Esophagus squamous epithelium (tissue), 5 donors: Measurements from ENCODE around the gene VARS2. TPM values are rescaled to one million over a fixed set of nuclear protein-coding genes. Genes with fewer than 3 reads are reported as not detected.
"Not testable (repeated sequence)": the region's sequence is repeated elsewhere in the genome, so short reads cannot be mapped to it uniquely, and the experiment has no call there.

Source experiments
- DNase-seq: peaks from one replicate; lab custom pipeline; 2025; lab: John Stamatoyannopoulos, UW
- H3K27ac ChIP-seq, 4 donors: fragments of 200-600 bp; sonication (generic); one replicate each; pipeline ENCODE4 v1.5.1; 2016 to 2019; ENCODE audit warnings: mild to moderate bottlenecking in 1 of 4
- H3K27me3 ChIP-seq, 4 donors: fragments of 200-600 bp; sonication (generic); 1 replicate in 3 of 4; 2 replicates in 1 of 4; pipeline versions ENCODE4 v1.5.1 to v1.6.0; 2017 to 2021; ENCODE audit warnings: antibody characterized with exemption in 1 of 4
- H3K36me3 ChIP-seq, 3 donors: fragments of 200-600 bp; sonication (generic); one replicate each; pipeline ENCODE4 v1.5.1; 2016 to 2019
- H3K4me1 ChIP-seq, 3 donors: fragments of 200-600 bp; sonication (generic); one replicate each; pipeline ENCODE4 v1.5.1; 2017 to 2019
- H3K4me3 ChIP-seq, 4 donors: fragments of 200-600 bp; sonication (generic); 1 replicate in 3 of 4; 2 replicates in 1 of 4; pipeline ENCODE4 v1.5.1; 2016 to 2019; ENCODE audit warnings: mild to moderate bottlenecking in 2 of 4, moderate library complexity in 1 of 4
- H3K9me3 ChIP-seq, 3 donors: fragments of 200-600 bp; sonication (generic); one replicate each; pipeline ENCODE4 v1.5.1; 2016 to 2019
- CTCF ChIP-seq, 6 experiments: fragments of 450-650 bp in 4 of 6; fragments of 200-600 bp in 2 of 6; sonication (generic) in 2 of 6; IDR thresholded peaks; one replicate each; pipeline ENCODE4 v1.5.1; 2016 to 2019; ENCODE audit warnings: antibody characterized with exemption in 6 of 6, mild to moderate bottlenecking in 4 of 6, moderate library complexity in 4 of 6
- POLR2A ChIP-seq, 4 donors: fragments of 450-650 bp; IDR thresholded peaks; one replicate each; pipeline ENCODE4 v1.6.1; 2017; ENCODE audit warnings: antibody characterized with exemption in 4 of 4, mild to moderate bottlenecking in 4 of 4, moderate library complexity in 3 of 4
- WGBS, 2 donors: methylation state at CpG; one replicate each; pipeline ENCODE4 v1.1.5; 2018; 5-methylcytosine and 5-hydroxymethylcytosine counted together
- intact Hi-C: fragments of 100-400 bp; cut with DNase I; formaldehyde crosslinking; loops from one replicate; pipeline ENCODE4 v1.15.0; 2022
- total RNA-seq, 4 donors: library from RNA; depleted of rRNA; stranded (reverse); fragments of >200 nt; gene quantifications; one replicate each; pipeline ENCODE4 v1.1.0, GENCODE V29; 2016
- donor health status: DM: yes; HTN: yes; CAD: no.

VARS2 gene
- total RNA-seq, 4 donors from 2014 or later: 23.5 to 61.9 (median 33.0) TPM

- intact Hi-C loops: no loop called here
- TF ChIP-seq CTCF (IDR thresholded peaks at IDR 0.05) (no peak), POLR2A (IDR thresholded peaks at IDR 0.05) (no peak)
- Histone ChIP-seq H3K9me3 (peaks cover 0 to 6% (median 0%) of the 10 kb centered on the region in 3 donors), H3K4me1 (peaks cover 0 to 14% (median 0%) of the 10 kb centered on the region in 3 donors), H3K27me3 (no peaks in the 10 kb centered on the region), H3K36me3 (peaks cover 16 to 54% (median 33%) of the 10 kb centered on the region in 3 donors), H3K27ac (peak overlapping the region; percentile 58 to 79 (median 66)), H3K4me3 (no peak overlapping the region)
- no peak for DNase-seq
- 67 to 90% methylated on average over 3 to 4 of the region's 4 CpGs for WGBS, 2 donors
These were observed 12.6 kb downstream of the VARS2 start for GRCh38 chr6:30926644-30927043.

- DNase-seq, H3K9me3 ChIP-seq, H3K4me3 ChIP-seq, H3K27me3 ChIP-seq, intact Hi-C loops: not testable (repeated sequence)
- H3K4me1 ChIP-seq: peaks cover 0 to 18% (median 2%) of the 10 kb centered on the region in 3 donors
- H3K36me3 ChIP-seq: peaks cover 16 to 49% (median 29%) of the 10 kb centered on the region in 3 donors
- H3K27ac ChIP-seq: peak overlapping the region in 3 of 4 donors; percentile 64 to 79 (median 67)
- 77 to 87% methylated on average over 3 of the region's 3 CpGs for WGBS, 2 donors
These were observed 13.0 kb downstream of the VARS2 start for GRCh38 chr6:30927080-30927479.

GRCh38 chr6:30928677-30929076, 14.6 kb downstream of the VARS2 start:
- Histone ChIP-seq H3K4me1 (peaks cover 0 to 28% (median 4%) of the 10 kb centered on the region in 3 donors), H3K9me3 (peaks cover 0 to 6% (median 0%) of the 10 kb centered on the region in 3 donors), H3K27me3 (no peaks in the 10 kb centered on the region), H3K36me3 (peaks cover 9 to 33% (median 17%) of the 10 kb centered on the region in 3 donors), H3K4me3 (no peak overlapping the region), H3K27ac (peak overlapping the region in 1 of 4 donors; percentile 16)
- DNase-seq: no peak
- WGBS, 2 donors: 97 to 100% methylated on average over 2 to 3 of the region's 3 CpGs
- intact Hi-C loops: no loop called here
- no peak for TF ChIP-seq CTCF (IDR thresholded peaks at IDR 0.05)
- TF ChIP-seq POLR2A (IDR thresholded peaks at IDR 0.05): no peak

- Histone ChIP-seq H3K27me3 (no peaks in the 10 kb centered on the region), H3K36me3 (peaks cover 8 to 15% (median 9%) of the 10 kb centered on the region in 3 donors), H3K4me1 (peaks cover 0 to 42% (median 4%) of the 10 kb centered on the region in 3 donors), H3K4me3 (peak overlapping the region in 1 of 4 donors; percentile 18), H3K9me3 (peaks cover 0 to 6% (median 0%) of the 10 kb centered on the region in 3 donors), H3K27ac (peak overlapping the region in 3 of 4 donors; percentile 4 to 66 (median 25))
- 76 to 97% methylated on average over 4 of the region's 4 CpGs for WGBS, 2 donors
- intact Hi-C loops: no loop called here
- no peak for DNase-seq
- TF ChIP-seq CTCF (IDR thresholded peaks at IDR 0.05) (no peak), POLR2A (IDR thresholded peaks at IDR 0.05) (no peak)
These were observed 16.5 kb downstream of the VARS2 start for GRCh38 chr6:30930506-30930905.

- DNase-seq: no peak
- no peak for TF ChIP-seq CTCF (IDR thresholded peaks at IDR 0.05)
- no peak for TF ChIP-seq POLR2A (IDR thresholded peaks at IDR 0.05)
- peaks cover 2 to 7% (median 3%) of the 10 kb centered on the region in 3 donors for H3K36me3 ChIP-seq
- intact Hi-C loops: no loop called here
- 20 to 34% methylated on average over 1 to 5 of the region's 8 CpGs for WGBS, 2 donors
- H3K27me3 ChIP-seq: no peaks in the 10 kb centered on the region
- H3K27ac ChIP-seq: peak overlapping the region in 3 of 4 donors; percentile 56 to 67 (median 66)
- peaks cover 0 to 6% (median 0%) of the 10 kb centered on the region in 3 donors for H3K9me3 ChIP-seq
- peaks cover 0 to 44% (median 4%) of the 10 kb centered on the region in 3 donors for H3K4me1 ChIP-seq
- peak overlapping the region in 1 of 4 donors; percentile 18 for H3K4me3 ChIP-seq
These were observed 17.2 kb downstream of the VARS2 start for GRCh38 chr6:30931272-30931671.
